Ectodermal cell (in vitro differentiated cells): ENCODE results near the gene CR1.
"Not testable (repeated sequence)": the region's sequence is repeated elsewhere in the genome, so short reads cannot be mapped to it uniquely, and the experiment has no call there.

ENCODE experiments used
- H3K27ac ChIP-seq: 2 replicates; pipeline ENCODE4 v1.7.0; 2013; ENCODE audit warnings: mild to moderate bottlenecking, low read depth, low read length; ENCODE audit not compliant: insufficient read depth, poor library complexity, severe bottlenecking
- H3K27me3 ChIP-seq: 2 replicates; pipeline ENCODE4 v1.7.0; 2013; ENCODE audit warnings: mild to moderate bottlenecking, low read length; ENCODE audit not compliant: insufficient read depth, control insufficient read depth, poor library complexity, severe bottlenecking
- H3K36me3 ChIP-seq: one replicate; pipeline ENCODE4 v1.7.0; 2013; ENCODE audit warnings: low read length; ENCODE audit not compliant: control insufficient read depth, insufficient read depth
- H3K4me1 ChIP-seq: one replicate; pipeline ENCODE4 v1.7.0; 2013; ENCODE audit warnings: low read length; ENCODE audit not compliant: control insufficient read depth, insufficient read depth
- H3K4me3 ChIP-seq: 2 replicates; pipeline ENCODE4 v1.7.0; 2013; ENCODE audit warnings: low read depth, low read length, control low read depth; ENCODE audit not compliant: insufficient read depth
- H3K9me3 ChIP-seq: 2 replicates; pipeline ENCODE4 v1.7.0; 2013; ENCODE audit warnings: mild to moderate bottlenecking, low read length, moderate library complexity; ENCODE audit not compliant: control insufficient read depth
- WGBS, 2 experiments: methylation state at CpG; one replicate each; pipeline ENCODE4 v1.1.7; 2013; ENCODE audit warnings: missing lambda C conversion rate in 2 of 2; 5-methylcytosine and 5-hydroxymethylcytosine counted together

The CR1 gene

DNA sequence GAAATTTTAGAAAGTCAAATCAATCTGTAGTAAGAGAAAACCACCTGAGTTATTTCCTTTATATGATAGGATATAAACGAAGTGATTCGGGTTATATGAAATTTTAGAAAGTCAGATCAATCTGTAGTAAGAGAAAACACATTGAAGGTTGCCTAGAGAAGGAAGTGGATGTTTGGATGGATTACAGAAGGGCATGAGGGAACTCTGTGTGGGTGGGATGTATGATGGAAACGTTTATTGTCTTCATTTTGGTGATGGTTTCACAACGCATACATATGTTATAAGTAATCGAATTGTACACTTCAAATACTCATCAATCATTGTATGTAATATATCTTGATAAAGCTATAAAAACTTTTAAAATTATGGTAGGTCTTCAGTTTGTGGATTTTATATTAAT is 5.1 kb downstream of the CR1 start:
- no peaks in the 10 kb centered on the region for H3K4me1 ChIP-seq
- no peaks in the 10 kb centered on the region for H3K36me3 ChIP-seq
- peaks cover 41% of the 10 kb centered on the region for H3K27me3 ChIP-seq
- H3K27ac ChIP-seq = no peak overlapping the region
- 70 to 85% methylated on average over 2 to 3 of the region's 5 CpGs for WGBS, 2 experiments
- H3K4me3 ChIP-seq = no peak overlapping the region
- no peaks in the 10 kb centered on the region for H3K9me3 ChIP-seq

- H3K27ac ChIP-seq = no peak overlapping the region
- 78% methylated on average over 6 to 7 of the region's 7 CpGs for WGBS, 2 experiments
- H3K27me3 ChIP-seq = peaks cover 24% of the 10 kb centered on the region
- H3K4me1 ChIP-seq = no peaks in the 10 kb centered on the region
- H3K36me3 ChIP-seq = no peaks in the 10 kb centered on the region
- no peaks in the 10 kb centered on the region for H3K9me3 ChIP-seq
- H3K4me3 ChIP-seq = no peak overlapping the region
These were observed 6.8 kb downstream of the CR1 start for GRCh38 chr1:207502726-207503125.

DNA sequence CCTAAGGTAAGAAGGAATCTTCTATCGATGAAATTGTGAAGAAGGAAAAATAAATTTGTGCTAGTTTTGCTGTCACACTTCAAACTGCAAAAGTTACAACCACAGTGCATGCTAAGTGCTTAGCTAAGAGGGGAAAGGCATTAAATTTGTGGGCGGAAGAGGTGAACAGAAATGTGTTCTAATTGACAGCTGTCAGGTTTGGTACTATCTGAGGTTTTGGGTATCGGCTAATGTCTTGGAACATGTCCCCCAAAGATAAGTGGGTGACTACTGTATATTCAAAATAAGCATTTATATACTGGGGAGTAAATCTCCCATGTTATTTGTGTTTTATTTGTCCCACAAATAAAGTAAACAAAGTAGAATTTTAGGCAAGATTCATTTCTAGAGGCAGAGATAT is 8.0 kb downstream of the CR1 start:
- peaks cover 12% of the 10 kb centered on the region for H3K27me3 ChIP-seq
- H3K9me3 ChIP-seq = no peaks in the 10 kb centered on the region
- no peak overlapping the region for H3K27ac ChIP-seq
- H3K4me1 ChIP-seq = no peaks in the 10 kb centered on the region
- H3K36me3 ChIP-seq = no peaks in the 10 kb centered on the region
- no peak overlapping the region for H3K4me3 ChIP-seq
- 89 to 91% methylated on average over 3 of the region's 3 CpGs for WGBS, 2 experiments

DNA sequence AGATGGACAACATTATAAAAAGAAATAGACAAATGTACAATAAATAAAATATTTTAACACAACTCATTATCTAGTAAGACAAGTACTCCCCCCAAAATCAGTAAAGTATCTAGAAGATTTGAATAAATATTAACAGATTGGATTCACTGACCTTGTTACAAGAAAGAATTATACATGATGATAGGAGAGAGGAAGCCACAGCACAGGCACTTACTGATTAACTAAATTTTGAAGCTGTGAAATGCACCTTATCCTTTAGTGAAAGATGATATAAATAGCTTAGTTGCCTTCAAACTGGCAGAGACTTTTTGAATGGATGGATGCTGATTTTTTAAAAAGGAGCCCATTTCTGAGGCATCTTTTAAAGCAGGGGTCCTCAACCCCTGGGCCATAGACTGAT is 8.5 kb downstream of the CR1 start:
- Histone ChIP-seq H3K27ac (no peak overlapping the region), H3K27me3 (peaks cover 8% of the 10 kb centered on the region)

DNA sequence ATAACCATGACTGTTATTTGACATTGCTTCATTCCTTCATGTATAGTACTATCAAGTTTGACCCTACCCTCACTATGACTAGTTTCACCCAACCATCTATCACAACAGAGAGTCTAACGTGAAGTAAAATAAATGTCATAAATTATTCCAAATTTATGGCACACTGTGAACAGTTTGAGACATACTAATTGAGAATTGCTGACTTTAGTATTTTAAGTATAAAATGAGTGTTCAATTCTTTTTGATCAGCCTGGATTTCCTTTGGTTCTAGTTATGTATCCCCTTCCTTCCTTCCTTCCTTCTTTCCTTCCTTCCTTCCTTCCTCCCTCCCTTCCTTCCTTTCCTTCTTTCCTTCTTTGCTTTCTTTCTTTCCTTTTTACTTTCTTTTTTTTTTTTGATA is 14.5 kb downstream of the CR1 start:
- 100% methylated on average over 1 of the region's 1 CpG; no CpG with 5 or more reads in 1 of the 2 experiments for WGBS, 2 experiments
- no peaks in the 10 kb centered on the region for H3K27me3 ChIP-seq

More for the DNA sequence above, 8.5 kb downstream of the CR1 start:
- no peak overlapping the region for H3K4me3 ChIP-seq
- no peaks in the 10 kb centered on the region for H3K36me3 ChIP-seq
- no peaks in the 10 kb centered on the region for H3K4me1 ChIP-seq
- H3K9me3 ChIP-seq = no peaks in the 10 kb centered on the region

DNA sequence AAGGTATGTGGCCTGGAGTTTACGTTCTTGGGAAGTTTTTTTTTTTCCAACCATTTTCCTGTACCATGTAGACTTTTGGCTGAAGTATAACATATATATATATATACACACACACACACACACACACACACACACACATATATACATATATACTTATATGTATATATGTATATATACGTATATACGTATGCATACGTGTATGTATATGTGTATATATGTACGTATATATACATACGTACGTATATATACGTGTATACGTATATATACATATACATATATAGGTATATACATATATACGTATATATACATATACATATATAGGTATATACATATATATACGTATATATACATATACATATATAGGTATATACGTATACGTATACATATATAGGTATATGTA is 18.9 kb downstream of the CR1 start:
- no peaks in the 10 kb centered on the region for H3K9me3 ChIP-seq
- no CpG with 5 or more reads among the region's 13 CpGs for WGBS, 2 experiments
- H3K27ac ChIP-seq = no peak overlapping the region
- no peaks in the 10 kb centered on the region for H3K4me1 ChIP-seq
- H3K36me3 ChIP-seq = no peaks in the 10 kb centered on the region
- no peaks in the 10 kb centered on the region for H3K27me3 ChIP-seq
- no peak overlapping the region for H3K4me3 ChIP-seq

More for the DNA sequence above, 14.5 kb downstream of the CR1 start:
- Histone ChIP-seq H3K9me3 (no peaks in the 10 kb centered on the region), H3K4me3 (no peak overlapping the region), H3K36me3 (no peaks in the 10 kb centered on the region), H3K27ac (no peak overlapping the region), H3K4me1 (no peaks in the 10 kb centered on the region)

GRCh38 chr1:207516729-207517128 is 20.8 kb downstream of the CR1 start:
- Histone ChIP-seq H3K9me3 (no peaks in the 10 kb centered on the region), H3K27ac (no peak overlapping the region), H3K36me3 (no peaks in the 10 kb centered on the region), H3K4me1 (no peaks in the 10 kb centered on the region), H3K27me3 (no peaks in the 10 kb centered on the region), H3K4me3 (no peak overlapping the region)

- Histone ChIP-seq H3K4me3 (no peak overlapping the region), H3K36me3 (no peaks in the 10 kb centered on the region), H3K9me3 (no peaks in the 10 kb centered on the region), H3K27ac (no peak overlapping the region), H3K27me3 (no peaks in the 10 kb centered on the region), H3K4me1 (no peaks in the 10 kb centered on the region)
- 90 to 95% methylated on average over 4 of the region's 4 CpGs for WGBS, 2 experiments
These were observed 22.8 kb downstream of the CR1 start for GRCh38 chr1:207518608-207519236.

DNA sequence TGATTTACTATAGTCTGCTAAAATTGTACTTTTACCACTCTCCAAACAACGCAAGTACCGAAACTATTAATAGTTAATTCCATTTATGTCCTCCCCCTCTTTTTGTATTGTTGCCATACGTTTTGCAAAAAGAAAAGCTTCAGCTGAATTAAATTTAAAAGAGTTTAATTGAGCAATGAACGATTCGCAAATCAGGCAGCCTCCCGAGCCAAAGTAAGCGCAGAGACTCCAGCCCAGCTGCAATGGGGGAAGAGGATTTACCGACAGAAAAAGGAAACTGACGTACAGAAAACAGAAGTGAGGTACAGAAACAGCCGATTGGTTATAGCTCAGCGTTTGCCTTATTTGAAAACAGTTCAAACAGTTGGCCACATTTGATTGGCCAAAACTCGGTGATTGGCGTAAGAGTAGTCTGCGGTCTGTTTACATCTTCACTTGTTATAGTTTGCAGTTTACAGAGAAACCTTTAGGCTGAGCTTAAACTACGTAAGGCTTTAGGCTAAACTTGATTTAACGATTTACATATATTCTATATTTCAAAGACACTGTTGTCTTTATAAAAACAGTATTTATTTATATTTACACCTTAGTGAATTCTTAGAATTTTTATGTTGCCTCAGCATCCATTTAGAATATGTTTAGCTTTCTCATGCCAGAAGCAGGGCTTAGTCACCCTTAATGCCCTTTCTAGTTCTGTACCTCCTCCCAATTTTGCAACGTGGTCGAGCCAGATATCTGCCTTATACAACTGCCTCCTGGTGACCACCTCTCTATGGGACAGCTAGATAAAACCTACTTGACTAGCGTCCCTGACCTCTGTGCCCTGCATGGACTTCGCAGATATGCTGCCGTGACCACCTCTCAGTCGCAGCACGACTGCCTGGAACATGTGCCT is 23.8 kb downstream of the CR1 start:
- no peak overlapping the region for H3K4me3 ChIP-seq
- H3K9me3 ChIP-seq = no peaks in the 10 kb centered on the region
- H3K4me1 ChIP-seq = no peaks in the 10 kb centered on the region
- no peaks in the 10 kb centered on the region for H3K36me3 ChIP-seq
- no peaks in the 10 kb centered on the region for H3K27me3 ChIP-seq
- 93 to 94% methylated on average over 19 to 23 of the region's 23 CpGs for WGBS, 2 experiments
- H3K27ac ChIP-seq = no peak overlapping the region

- H3K4me3 ChIP-seq, H3K9me3 ChIP-seq, H3K4me1 ChIP-seq, H3K27ac ChIP-seq, H3K27me3 ChIP-seq, H3K36me3 ChIP-seq: not testable (repeated sequence)
- 91% methylated on average over 9 to 10 of the region's 10 CpGs for WGBS, 2 experiments
These were observed 24.7 kb downstream of the CR1 start for GRCh38 chr1:207520400-207521345.
